ENCODE results near the gene C1orf159.
A peak's percentile ranks its signal among the peaks of the same experiment; 100 is the strongest.

The C1orf159 gene

GRCh38 chr1:1049318-1050165 is 66.3 kb downstream of the C1orf159 start:
- DNase-seq = no peak

- DNase-seq = no peak
Observed at GRCh38 chr1:1048765-1049164, 67.1 kb downstream of the C1orf159 start.

- no peak for DNase-seq
Observed at GRCh38 chr1:1047963-1048362, 67.9 kb downstream of the C1orf159 start.

- DNase-seq = no peak
Observed at GRCh38 chr1:1047407-1047806, 68.5 kb downstream of the C1orf159 start.

- DNase-seq = no peak
Observed at GRCh38 chr1:1046767-1047166, 69.1 kb downstream of the C1orf159 start.

GRCh38 chr1:1046243-1046642 is 69.6 kb downstream of the C1orf159 start:
- no peak for DNase-seq

- DNase-seq = no peak
Observed at GRCh38 chr1:1045129-1045528, 70.8 kb downstream of the C1orf159 start.

GRCh38 chr1:1044455-1045078 is 71.3 kb downstream of the C1orf159 start:
- DNase-seq = no peak

GRCh38 chr1:1043921-1044320 is 72.0 kb downstream of the C1orf159 start:
- no peak for DNase-seq

- no peak for DNase-seq
Observed at GRCh38 chr1:1043411-1043810, 72.5 kb downstream of the C1orf159 start.

- DNase-seq = no peak
Observed at GRCh38 chr1:1042835-1043234, 73.1 kb downstream of the C1orf159 start.

GRCh38 chr1:1041873-1042272 is 74.0 kb downstream of the C1orf159 start:
- no peak for DNase-seq

GRCh38 chr1:1041092-1041523 is 74.8 kb downstream of the C1orf159 start:
- DNase-seq = no peak

- peak; percentile 79 for DNase-seq
Observed at GRCh38 chr1:1040004-1040991, 75.6 kb downstream of the C1orf159 start.

GRCh38 chr1:1039145-1039910 is 76.6 kb downstream of the C1orf159 start:
- DNase-seq = no peak

GRCh38 chr1:1038694-1039093 is 77.2 kb downstream of the C1orf159 start:
- DNase-seq = no peak

GRCh38 chr1:1037366-1038327 is 78.2 kb downstream of the C1orf159 start:
- no peak for DNase-seq

- DNase-seq = no peak
Observed at GRCh38 chr1:1035291-1035943, 80.5 kb downstream of the C1orf159 start.

GRCh38 chr1:1034439-1034781 is 81.5 kb downstream of the C1orf159 start:
- no peak for DNase-seq

- DNase-seq = peak; percentile 31
Observed at GRCh38 chr1:1033731-1034438, 82.0 kb downstream of the C1orf159 start.

Measured in NCI-H345 (cell line).